ENCODE measurements around the gene JAZF1. TPM values are rescaled to one million over a fixed set of nuclear protein-coding genes. Genes with fewer than 3 reads are reported as not detected.

The JAZF1 gene
- total and polyA plus RNA-seq, 2 of the 8 experiments (the other 6 are each of a cell fraction or from before 2014, with no cell fraction given), result 2.6 to 21.8 TPM

DNA sequence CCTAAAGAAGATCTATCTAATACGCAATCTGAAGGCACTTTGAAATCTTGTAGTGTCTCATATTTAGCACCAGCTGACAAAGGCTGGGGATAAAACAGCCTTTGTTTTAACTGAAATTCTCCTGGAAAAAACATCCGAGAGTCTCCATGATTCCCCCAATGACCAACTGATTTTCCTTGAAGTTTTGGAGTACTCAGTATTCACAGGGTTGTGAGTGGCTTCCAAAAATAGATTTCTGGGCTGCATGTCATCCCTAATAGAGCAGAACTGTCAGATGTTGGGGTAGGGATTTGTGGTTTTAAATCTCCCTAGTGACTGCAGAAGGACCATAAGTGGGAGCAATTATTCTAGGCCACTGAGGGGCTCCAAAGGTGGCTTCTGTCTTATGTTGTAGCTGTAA, 234.2 kb downstream of the JAZF1 start:
- POLR2A ChIA-PET (ENCODE audit: partially characterized antibody), result no interaction called here
- no peaks in the 10 kb centered on the region for H3K9me3 ChIP-seq (ENCODE audit: insufficient read depth in 2 of 2, low read depth in 1 of 2, low read length in 1 of 2)
- H3K4me3 ChIP-seq (ENCODE audit: extremely low read depth in 1 of 4, insufficient read depth in 2 of 4, low read depth in 3 of 4, low read length in 4 of 4), result no peak overlapping the region
- no peaks in the 10 kb centered on the region; the same call in 1 of the 2 replicates for H3K79me1 ChIP-seq (ENCODE audit: low read depth, low read length)
- no peaks in the 10 kb centered on the region for H3K4me1 ChIP-seq (replicated peaks in 1 of 4; ENCODE audit: control insufficient read depth in 3 of 4, insufficient read depth in 4 of 4, low read length in 3 of 4)
- H4K20me1 ChIP-seq (replicated peaks in 1 of 2; ENCODE audit: control insufficient read depth in 1 of 2, insufficient read depth in 2 of 2, low read length in 2 of 2), result peaks cover 0 to 1% of the 10 kb centered on the region in 2 experiments
- no peak overlapping the region for H3K27ac ChIP-seq (ENCODE audit: low read depth, low read length)
- FAIRE-seq (no peak), DNase-seq (ENCODE audit: low read depth in 1 of 2, low spot score in 2 of 2) (no peak)
- 95% methylated on average over 2 of the region's 2 CpGs; no CpG with 5 or more reads in 1 of the 2 experiments for WGBS, 2 experiments (ENCODE audit: extremely low coverage in 1 of 2, insufficient coverage in 1 of 2, insufficient read length in 1 of 2, insufficient replicate concordance in 2 of 2, low coverage in 1 of 2, low lambda C conversion rate in 2 of 2, missing lambda C conversion rate in 1 of 2)
- H3K9ac ChIP-seq (replicated peaks in 1 of 4; ENCODE audit: extremely low read depth in 1 of 4, low read depth in 3 of 4, low read length in 3 of 4), result no peak overlapping the region
- TF ChIP-seq RXRA (IDR thresholded peaks at IDR 0.05; ENCODE audit: insufficient read depth, low read depth, low read length) (no peak), SIRT6 (IDR thresholded peaks at IDR 0.05; ENCODE audit: low read length) (no peak), CBX8 (IDR thresholded peaks at IDR 0.05; ENCODE audit: borderline replicate concordance, low read depth, low read length) (no peak), KDM1A (IDR thresholded peaks at IDR 0.05; ENCODE audit: borderline replicate concordance, low read length) (no peak)
- no peak overlapping the region for H4K5ac ChIP-seq (ENCODE audit: insufficient read length, low read depth, low read length)
- no peaks in the 10 kb centered on the region for H3K79me2 ChIP-seq (ENCODE audit: control insufficient read depth in 1 of 2, insufficient read depth in 2 of 2, low read length in 2 of 2)
- no peaks in the 10 kb centered on the region for H3K36me3 ChIP-seq (ENCODE audit: control insufficient read depth in 2 of 4, insufficient read depth in 4 of 4, low read length in 3 of 4)
- no peak overlapping the region for H3K4me2 ChIP-seq (ENCODE audit: insufficient read depth in 1 of 2, low read depth in 2 of 2, low read length in 2 of 2)
- no peak overlapping the region for H3K23ac ChIP-seq (ENCODE audit: insufficient read length)
- H3K18ac ChIP-seq (ENCODE audit: extremely low read depth, low read length), result no peak overlapping the region
- H2BK20ac ChIP-seq (ENCODE audit: low read length), result no peak overlapping the region
- H3K23me2 ChIP-seq (ENCODE audit: low read depth, low read length), result no peaks in the 10 kb centered on the region; the same call in 1 of the 2 replicates
- no peak overlapping the region for H2BK15ac ChIP-seq (ENCODE audit: low read length)
- no peak overlapping the region for H2BK5ac ChIP-seq (ENCODE audit: low read depth, low read length)
- H2AK5ac ChIP-seq (ENCODE audit: low read depth, low read length), result no peak overlapping the region
- no peaks in the 10 kb centered on the region for H3K27me3 ChIP-seq (replicated peaks in 1 of 4; ENCODE audit: control insufficient read depth in 3 of 4, extremely low read depth in 1 of 4, insufficient read depth in 3 of 4, low read length in 3 of 4)
- no peak overlapping the region for H3K4ac ChIP-seq (replicated peaks; ENCODE audit: insufficient read length, low read depth, low read length)
- no peak overlapping the region for H2AFZ ChIP-seq (ENCODE audit: low read length)
- no peak overlapping the region for H3K14ac ChIP-seq (ENCODE audit: insufficient read length)
- CTCF ChIA-PET (ENCODE audit: partially characterized antibody), result no interaction called here
- H4K8ac ChIP-seq (ENCODE audit: extremely low read depth, insufficient read depth, low read length), result no peak overlapping the region
- H2BK12ac ChIP-seq (ENCODE audit: low read depth, low read length), result no peak overlapping the region
- H2BK120ac ChIP-seq (replicated peaks; ENCODE audit: low read depth, low read length), result no peak overlapping the region
- H3K56ac ChIP-seq (replicated peaks; ENCODE audit: insufficient read length, low read depth, low read length), result no peak overlapping the region
- H4K91ac ChIP-seq (replicated peaks; ENCODE audit: insufficient read length, low read length), result no peak overlapping the region

Data from H1 (cell line).